Neural progenitor cell (in vitro differentiated cells): ENCODE data around the gene PCNX2. TPM values are rescaled to one million over a fixed set of nuclear protein-coding genes. Genes with fewer than 3 reads are reported as not detected.
A peak's percentile ranks its signal among the peaks of the same experiment; 100 is the strongest.

Experiments
- DNase-seq: peaks from one replicate; pipeline ENCODE4 v3.0.0-alpha.2; 2016; ENCODE audit warnings: low spot score
- H2AFZ ChIP-seq: fragments of 200-600 bp; sonication (generic); replicated peaks from 2 replicates; pipeline ENCODE4 v1.6.1; 2016; ENCODE audit warnings: antibody characterized with exemption
- H3F3A ChIP-seq: fragments of 200-600 bp; sonication (generic); 2 replicates; pipeline ENCODE4 v1.6.1; 2016; ENCODE audit warnings: antibody characterized with exemption, low read depth
- H3K27ac ChIP-seq: fragments of 200-600 bp; sonication (generic); 2 replicates; pipeline ENCODE4 v1.5.1; 2016; ENCODE audit warnings: mild to moderate bottlenecking
- H3K27me3 ChIP-seq: fragments of 200-600 bp; sonication (generic); 2 replicates; pipeline ENCODE4 v1.6.1; 2016; ENCODE audit warnings: mild to moderate bottlenecking, moderate library complexity
- H3K36me3 ChIP-seq: fragments of 200-600 bp; sonication (generic); 2 replicates; pipeline ENCODE4 v1.5.1; 2016
- H3K4me1 ChIP-seq: fragments of 200-600 bp; sonication (generic); 2 replicates; pipeline ENCODE4 v1.6.1; 2016; ENCODE audit warnings: mixed run types
- H3K4me2 ChIP-seq: fragments of 200-600 bp; sonication (generic); 2 replicates; pipeline ENCODE4 v1.6.1; 2016
- H3K4me3 ChIP-seq: fragments of 200-600 bp; sonication (generic); 2 replicates; pipeline ENCODE4 v1.5.1; 2016
- H3K79me2 ChIP-seq: fragments of 200-600 bp; sonication (generic); 2 replicates; pipeline ENCODE4 v1.6.1; 2016; ENCODE audit warnings: low read depth
- H3K9ac ChIP-seq: fragments of 200-600 bp; sonication (generic); 2 replicates; pipeline ENCODE4 v1.6.1; 2016
- H3K9me3 ChIP-seq: fragments of 200-600 bp; sonication (generic); 2 replicates; pipeline ENCODE4 v1.5.1; 2016; ENCODE audit warnings: low read depth
- H4K20me1 ChIP-seq: fragments of 200-600 bp; sonication (generic); 2 replicates; pipeline ENCODE4 v1.6.1; 2016; ENCODE audit warnings: low read depth
- H3K27ac Mint-ChIP-seq: 3 replicates; pipeline ENCODE4 v1.8.0; 2021; ENCODE audit warnings: mixed read lengths
- H3K27me3 Mint-ChIP-seq: 2 replicates; pipeline ENCODE4 v1.8.0; 2022; ENCODE audit warnings: low read depth, mild to moderate bottlenecking, inconsistent platforms, moderate library complexity, mixed read lengths; ENCODE audit not compliant: insufficient read depth
- H3K36me3 Mint-ChIP-seq: 3 replicates; pipeline ENCODE4 v1.8.0; 2021; ENCODE audit warnings: mixed read lengths
- H3K4me1 Mint-ChIP-seq: 3 replicates; pipeline ENCODE4 v1.8.0; 2021; ENCODE audit warnings: mixed read lengths
- H3K4me3 Mint-ChIP-seq: 3 replicates; pipeline ENCODE4 v1.8.0; 2021; ENCODE audit warnings: mild to moderate bottlenecking, moderate library complexity, mixed read lengths
- H3K9me3 Mint-ChIP-seq: 3 replicates; pipeline ENCODE4 v1.8.0; 2020; ENCODE audit warnings: mixed read lengths
- CTCF ChIP-seq: fragments of 200-600 bp; sonication (generic); IDR thresholded peaks from 2 replicates; pipeline ENCODE4 v1.5.1; 2017; ENCODE audit warnings: antibody characterized with exemption, mild to moderate bottlenecking
- EZH2 ChIP-seq: fragments of 200-600 bp; sonication (generic); IDR thresholded peaks from 2 replicates; pipeline ENCODE4 v1.6.1; 2017; ENCODE audit warnings: antibody characterized with exemption, mild to moderate bottlenecking, moderate library complexity
- EZH2phosphoT487 ChIP-seq: fragments of 200-600 bp; sonication (generic); IDR thresholded peaks from 2 replicates; pipeline ENCODE4 v1.6.1; 2017; ENCODE audit warnings: antibody characterized with exemption
- total RNA-seq: library from RNA; depleted of rRNA; stranded (reverse); fragments of >200 nt; gene quantifications from 2 replicates; pipeline ENCODE4 v1.2.3, GENCODE V29; 2015; ENCODE audit warnings: low replicate concordance

PCNX2 gene
- total RNA-seq, 1 donor from 2014 or later, result 30.8 TPM

GRCh38 chr1:233094269-233094668 lies 201.3 kb downstream of the PCNX2 start:
- H3K36me3 ChIP-seq, result no peaks in the 10 kb centered on the region
- no peak overlapping the region for H3K4me3 Mint-ChIP-seq
- H3F3A ChIP-seq, result no peaks in the 10 kb centered on the region
- peaks cover 10% of the 10 kb centered on the region for H3K4me1 Mint-ChIP-seq
- no peak for DNase-seq
- no peak overlapping the region for H2AFZ ChIP-seq
- H3K4me1 ChIP-seq, result no peaks in the 10 kb centered on the region
- H3K27me3 Mint-ChIP-seq, result no peaks in the 10 kb centered on the region
- no peak overlapping the region for H3K27ac ChIP-seq
- no peaks in the 10 kb centered on the region for H3K79me2 ChIP-seq
- no peaks in the 10 kb centered on the region for H4K20me1 ChIP-seq
- no peaks in the 10 kb centered on the region for H3K9me3 Mint-ChIP-seq
- TF ChIP-seq EZH2, result no peak
- no peak for TF ChIP-seq CTCF
- no peak for TF ChIP-seq EZH2phosphoT487
- H3K27ac Mint-ChIP-seq, result no peak overlapping the region
- no peak overlapping the region for H3K4me3 ChIP-seq
- H3K36me3 Mint-ChIP-seq, result peaks cover 3% of the 10 kb centered on the region
- no peak overlapping the region for H3K4me2 ChIP-seq
- H3K27me3 ChIP-seq, result no peaks in the 10 kb centered on the region
- H3K9me3 ChIP-seq, result no peaks in the 10 kb centered on the region
- H3K9ac ChIP-seq, result no peak overlapping the region

GRCh38 chr1:233090746-233091494 lies 204.6 kb downstream of the PCNX2 start:
- Histone ChIP-seq H3K27ac (no peak overlapping the region), H3K4me3 (no peak overlapping the region), H3K27me3 (no peaks in the 10 kb centered on the region), H3K4me1 (peaks cover 17% of the 10 kb centered on the region), H3F3A (peaks cover 12% of the 10 kb centered on the region), H3K36me3 (no peaks in the 10 kb centered on the region), H2AFZ (no peak overlapping the region), H3K9ac (no peak overlapping the region), H4K20me1 (no peaks in the 10 kb centered on the region), H3K4me2 (no peak overlapping the region), H3K79me2 (no peaks in the 10 kb centered on the region), H3K9me3 (no peaks in the 10 kb centered on the region)
- Mint-ChIP-seq H3K27ac (peak overlapping the region; percentile 17), H3K4me3 (no peak overlapping the region), H3K9me3 (no peaks in the 10 kb centered on the region), H3K4me1 (peaks cover 8% of the 10 kb centered on the region), H3K36me3 (peaks cover 5% of the 10 kb centered on the region), H3K27me3 (peaks cover 2% of the 10 kb centered on the region)
- TF ChIP-seq EZH2, result no peak
- TF ChIP-seq CTCF, result no peak
- no peak for TF ChIP-seq EZH2phosphoT487
- DNase-seq, result no peak

GRCh38 chr1:233089251-233089650 lies 206.3 kb downstream of the PCNX2 start:
- Mint-ChIP-seq H3K4me1 (peaks cover 2% of the 10 kb centered on the region), H3K36me3 (peaks cover 5% of the 10 kb centered on the region), H3K4me3 (no peak overlapping the region), H3K9me3 (no peaks in the 10 kb centered on the region), H3K27ac (no peak overlapping the region), H3K27me3 (peaks cover 4% of the 10 kb centered on the region)
- no peak overlapping the region for H3K4me3 ChIP-seq
- no peak overlapping the region for H3K4me2 ChIP-seq
- H3K9me3 ChIP-seq, result no peaks in the 10 kb centered on the region
- no peak for TF ChIP-seq EZH2
- TF ChIP-seq EZH2phosphoT487, result no peak
- TF ChIP-seq CTCF, result no peak
- H3K4me1 ChIP-seq, result peaks cover 17% of the 10 kb centered on the region
- no peaks in the 10 kb centered on the region for H3K79me2 ChIP-seq
- H3K36me3 ChIP-seq, result no peaks in the 10 kb centered on the region
- H2AFZ ChIP-seq, result no peak overlapping the region
- H4K20me1 ChIP-seq, result no peaks in the 10 kb centered on the region
- H3K9ac ChIP-seq, result no peak overlapping the region
- no peaks in the 10 kb centered on the region for H3K27me3 ChIP-seq
- no peak overlapping the region for H3K27ac ChIP-seq
- peaks cover 12% of the 10 kb centered on the region for H3F3A ChIP-seq
- DNase-seq, result no peak
